Large intestine (tissue), 3 donors: ENCODE measurements around the gene CD58. TPM values are rescaled to one million over a fixed set of nuclear protein-coding genes. Genes with fewer than 3 reads are reported as not detected.

Experiments used
- DNase-seq, 2 donors: peaks; one replicate each; pipeline versions ENCODE4 v3.0.0 to v3.0.0-alpha.2; 2013
- H3K27ac ChIP-seq: one replicate; pipeline ENCODE4 v1.5.1; 2013; ENCODE audit warnings: low read length
- H3K27me3 ChIP-seq: 2 replicates; pipeline ENCODE4 v1.6.1; 2013; ENCODE audit warnings: low read length; ENCODE audit not compliant: control insufficient read depth, insufficient read depth
- H3K36me3 ChIP-seq: 2 replicates; pipeline ENCODE4 v1.6.1; 2013; ENCODE audit warnings: low read length; ENCODE audit not compliant: control insufficient read depth, insufficient read depth
- H3K4me1 ChIP-seq: one replicate; pipeline ENCODE4 v1.6.1; 2013; ENCODE audit warnings: low read length; ENCODE audit not compliant: control insufficient read depth, insufficient read depth
- H3K4me3 ChIP-seq: one replicate; pipeline ENCODE4 v1.5.1; 2013; ENCODE audit warnings: low read length
- H3K9me3 ChIP-seq: one replicate; pipeline ENCODE4 v1.6.1; 2013; ENCODE audit warnings: mild to moderate bottlenecking, low read depth, low read length, moderate library complexity; ENCODE audit not compliant: control insufficient read depth
- WGBS: methylation state at CpG from one replicate; pipeline ENCODE4 v1.1.5; 2013; ENCODE audit warnings: low lambda C conversion rate; ENCODE audit not compliant: insufficient coverage; 5-methylcytosine and 5-hydroxymethylcytosine counted together
- polyA plus RNA-seq: library from polyadenylated mRNA; unstranded; fragments of 120-200 nt; gene quantifications from one replicate; pipeline ENCODE4 v1.2.1, GENCODE V29; 2013

CD58 gene
- polyA plus RNA-seq, 1 donor = 28.6 TPM

DNA sequence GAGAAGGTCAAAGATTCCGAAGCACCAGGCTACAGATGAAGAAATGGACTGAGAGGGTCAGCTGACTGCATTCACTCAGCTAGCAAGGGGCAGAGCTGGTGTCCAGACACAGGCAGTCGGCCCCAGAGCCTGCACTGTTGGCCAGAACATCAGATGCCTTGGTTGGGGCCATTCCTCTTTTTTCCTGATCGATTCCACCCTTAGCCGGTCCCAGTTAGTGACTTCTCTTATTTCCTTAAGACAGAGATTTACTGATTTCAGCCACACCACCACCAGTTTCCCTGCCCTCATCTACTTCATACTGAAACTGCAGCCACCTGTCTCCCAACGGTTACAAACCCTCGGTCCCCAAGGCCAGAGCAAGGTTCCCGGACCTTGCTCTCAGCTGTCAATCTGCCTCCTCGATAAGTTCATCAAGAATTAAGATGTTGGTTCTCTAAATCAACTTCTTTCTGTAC, 11.5 kb downstream of the CD58 start:
- H3K27ac ChIP-seq = peak overlapping the region; percentile 19
- DNase-seq = peak in 1 of 2 donors; percentile 56
- 0% methylated on average over 1 of the region's 8 CpGs for WGBS
- peaks cover 7% of the 10 kb centered on the region for H3K4me1 ChIP-seq
- H3K4me3 ChIP-seq = no peak overlapping the region
- no peaks in the 10 kb centered on the region for H3K36me3 ChIP-seq
- H3K27me3 ChIP-seq = no peaks in the 10 kb centered on the region
- peaks cover 9% of the 10 kb centered on the region for H3K9me3 ChIP-seq

DNA sequence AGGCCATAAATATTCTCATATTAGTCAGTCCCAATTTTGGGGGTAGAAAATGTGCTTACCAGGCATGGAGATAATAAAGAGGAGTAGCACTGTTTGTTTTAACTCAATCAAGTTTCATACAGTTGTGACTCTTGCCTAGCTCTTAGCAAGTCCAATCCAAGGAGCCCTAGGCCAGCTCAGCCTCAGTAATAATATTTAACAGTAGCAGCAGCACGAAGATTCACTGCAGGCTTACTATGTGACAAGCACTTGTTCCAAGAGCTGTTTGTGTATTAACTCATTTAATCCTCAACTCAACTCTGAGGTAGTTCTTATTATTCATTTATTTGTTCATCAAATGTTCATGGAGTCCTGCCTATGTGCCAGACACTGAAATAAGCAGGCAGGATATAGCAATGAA, 12.3 kb downstream of the CD58 start:
- Histone ChIP-seq H3K36me3 (no peaks in the 10 kb centered on the region), H3K4me3 (no peak overlapping the region), H3K4me1 (peaks cover 7% of the 10 kb centered on the region), H3K9me3 (peaks cover 7% of the 10 kb centered on the region), H3K27ac (peak overlapping the region; percentile 19), H3K27me3 (no peaks in the 10 kb centered on the region)
- no peak for DNase-seq
- WGBS = no CpG with 5 or more reads among the region's 1 CpG

DNA sequence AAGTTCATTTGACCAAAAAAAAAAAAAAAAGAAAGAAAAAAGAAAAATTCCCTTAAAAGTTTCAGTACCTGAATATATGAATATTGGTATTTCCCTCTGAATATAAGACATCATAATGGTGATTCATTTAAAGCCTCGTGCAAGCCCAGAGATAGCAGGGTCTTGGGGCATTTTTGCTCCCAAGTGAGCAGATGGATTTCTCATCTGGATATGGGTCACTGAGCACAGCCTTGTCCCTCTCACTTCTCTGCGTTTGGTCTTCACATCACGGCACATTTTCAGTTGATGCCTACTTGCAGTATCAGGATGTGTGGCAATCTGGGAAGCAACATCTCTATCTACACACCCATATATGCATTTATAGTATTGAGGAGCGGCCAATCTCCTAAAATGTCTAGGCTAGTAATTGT, 12.7 kb downstream of the CD58 start:
- Histone ChIP-seq H3K27ac (no peak overlapping the region), H3K4me1 (peaks cover 7% of the 10 kb centered on the region), H3K27me3 (no peaks in the 10 kb centered on the region), H3K9me3 (peaks cover 3% of the 10 kb centered on the region), H3K36me3 (no peaks in the 10 kb centered on the region), H3K4me3 (no peak overlapping the region)
- no peak for DNase-seq
- no CpG with 5 or more reads among the region's 4 CpGs for WGBS

- 100% methylated on average over 1 of the region's 4 CpGs for WGBS
- Histone ChIP-seq H3K9me3 (no peaks in the 10 kb centered on the region), H3K4me1 (peaks cover 7% of the 10 kb centered on the region), H3K36me3 (no peaks in the 10 kb centered on the region), H3K27ac (no peak overlapping the region), H3K27me3 (no peaks in the 10 kb centered on the region), H3K4me3 (no peak overlapping the region)
- DNase-seq = no peak
Observed at GRCh38 chr1:116557323-116557878, 13.4 kb downstream of the CD58 start.

GRCh38 chr1:116556289-116557006, 14.4 kb downstream of the CD58 start:
- 80% methylated on average over 4 of the region's 6 CpGs for WGBS
- H3K27me3 ChIP-seq = no peaks in the 10 kb centered on the region
- no peak for DNase-seq
- no peak overlapping the region for H3K27ac ChIP-seq
- H3K4me1 ChIP-seq = peaks cover 7% of the 10 kb centered on the region
- no peak overlapping the region for H3K4me3 ChIP-seq
- no peaks in the 10 kb centered on the region for H3K36me3 ChIP-seq
- H3K9me3 ChIP-seq = no peaks in the 10 kb centered on the region

GRCh38 chr1:116554924-116555323, 15.9 kb downstream of the CD58 start:
- no peaks in the 10 kb centered on the region for H3K9me3 ChIP-seq

DNA sequence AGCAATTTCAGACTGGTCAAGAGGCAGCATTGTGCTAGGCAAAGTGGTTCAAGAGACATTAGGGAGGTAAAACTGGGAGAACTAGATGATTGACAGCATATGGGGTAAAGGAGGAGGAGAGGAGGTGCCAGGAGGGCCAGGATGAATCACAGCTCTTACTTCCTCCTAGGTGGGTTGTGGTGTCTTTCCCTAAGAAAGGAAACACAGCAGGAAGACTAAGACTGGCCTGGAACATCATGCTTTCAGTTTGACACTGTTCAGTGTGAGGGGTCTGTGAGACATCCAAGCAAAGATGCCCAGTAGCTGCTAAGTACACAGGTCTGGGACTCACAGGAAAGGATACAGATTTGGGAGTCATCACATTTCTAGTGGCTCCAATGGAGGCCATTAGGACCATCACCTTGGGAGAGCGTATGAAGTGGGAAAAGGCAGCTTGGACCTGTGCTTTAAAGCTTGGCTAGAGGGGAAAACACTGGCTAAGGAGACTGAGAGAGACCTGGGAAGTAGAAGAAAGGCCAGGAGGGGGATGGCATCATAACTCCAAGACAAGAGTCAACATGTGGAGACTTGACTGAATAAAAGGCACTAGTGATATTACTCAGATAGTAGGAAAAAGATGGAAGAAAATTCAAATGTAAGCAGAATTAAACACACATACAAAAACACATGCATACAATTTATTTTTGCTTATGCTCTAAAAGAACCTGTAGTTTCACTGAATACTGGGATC, 17.3 kb downstream of the CD58 start:
- Histone ChIP-seq H3K27ac (no peak overlapping the region), H3K4me1 (no peaks in the 10 kb centered on the region), H3K36me3 (no peaks in the 10 kb centered on the region), H3K9me3 (no peaks in the 10 kb centered on the region), H3K4me3 (no peak overlapping the region), H3K27me3 (no peaks in the 10 kb centered on the region)
- WGBS = no CpG with 5 or more reads among the region's 1 CpG
- no peak for DNase-seq

More at GRCh38 chr1:116554924-116555323, 15.9 kb downstream of the CD58 start:
- H3K4me3 ChIP-seq = no peak overlapping the region
- no peak overlapping the region for H3K27ac ChIP-seq
- no peaks in the 10 kb centered on the region for H3K27me3 ChIP-seq
- peaks cover 7% of the 10 kb centered on the region for H3K4me1 ChIP-seq
- no peaks in the 10 kb centered on the region for H3K36me3 ChIP-seq
- 100% methylated on average over 1 of the region's 2 CpGs for WGBS
- DNase-seq = no peak

DNA sequence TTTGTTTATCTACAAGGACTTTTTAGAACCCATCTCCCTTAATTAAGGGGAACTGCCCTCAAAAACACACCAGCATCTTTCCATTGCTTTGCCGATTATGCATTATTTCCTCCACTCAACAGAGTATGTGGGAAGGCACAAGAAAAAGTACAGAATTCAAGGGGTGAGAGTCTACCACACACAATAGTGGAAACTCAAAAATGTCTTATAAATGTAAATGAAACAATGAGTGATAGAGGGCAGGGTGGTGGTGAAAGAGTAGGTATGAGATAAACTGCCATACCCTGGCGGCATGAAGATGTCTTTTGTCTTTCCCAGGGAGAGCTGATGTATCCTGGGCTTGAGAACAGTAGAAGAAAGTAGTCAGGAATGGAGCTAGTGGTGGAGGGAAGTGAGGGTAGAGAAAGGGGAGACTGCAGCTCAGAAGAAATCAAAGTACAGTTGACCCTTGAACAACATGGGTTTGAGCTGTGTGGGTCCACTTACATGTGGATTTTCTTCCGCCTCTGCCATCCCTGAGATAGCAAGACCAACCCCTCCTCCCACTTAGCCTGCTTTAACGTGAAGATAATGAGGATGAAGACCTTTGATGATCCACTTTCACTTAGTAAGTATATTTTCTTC, 24.4 kb downstream of the CD58 start:
- 71% methylated on average over 1 of the region's 4 CpGs for WGBS
- peaks cover 15% of the 10 kb centered on the region for H3K36me3 ChIP-seq
- H3K27ac ChIP-seq = no peak overlapping the region
- no peaks in the 10 kb centered on the region for H3K27me3 ChIP-seq
- no peaks in the 10 kb centered on the region for H3K4me1 ChIP-seq
- DNase-seq = no peak
- H3K4me3 ChIP-seq = no peak overlapping the region
- no peaks in the 10 kb centered on the region for H3K9me3 ChIP-seq

DNA sequence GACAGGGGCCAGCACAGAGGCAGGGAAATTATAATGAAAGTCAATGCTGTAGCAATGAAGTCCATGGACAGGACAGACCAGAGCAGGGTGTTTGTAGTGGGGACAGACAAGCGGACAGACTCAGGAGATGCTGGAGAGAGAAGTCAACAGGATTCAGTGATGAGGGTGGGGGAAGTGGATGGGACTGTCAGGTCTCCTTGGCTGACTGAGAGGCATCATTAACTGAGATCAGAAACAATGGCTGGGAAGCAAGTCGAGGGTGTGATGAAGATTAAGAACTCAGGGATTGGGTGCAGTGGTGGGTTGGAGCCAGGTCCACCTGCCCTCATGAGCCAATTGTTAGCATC, 25.5 kb downstream of the CD58 start:
- Histone ChIP-seq H3K27ac (no peak overlapping the region), H3K27me3 (no peaks in the 10 kb centered on the region), H3K36me3 (peaks cover 15% of the 10 kb centered on the region), H3K9me3 (no peaks in the 10 kb centered on the region), H3K4me3 (no peak overlapping the region), H3K4me1 (no peaks in the 10 kb centered on the region)
- no peak for DNase-seq
- no CpG with 5 or more reads among the region's 2 CpGs for WGBS

DNA sequence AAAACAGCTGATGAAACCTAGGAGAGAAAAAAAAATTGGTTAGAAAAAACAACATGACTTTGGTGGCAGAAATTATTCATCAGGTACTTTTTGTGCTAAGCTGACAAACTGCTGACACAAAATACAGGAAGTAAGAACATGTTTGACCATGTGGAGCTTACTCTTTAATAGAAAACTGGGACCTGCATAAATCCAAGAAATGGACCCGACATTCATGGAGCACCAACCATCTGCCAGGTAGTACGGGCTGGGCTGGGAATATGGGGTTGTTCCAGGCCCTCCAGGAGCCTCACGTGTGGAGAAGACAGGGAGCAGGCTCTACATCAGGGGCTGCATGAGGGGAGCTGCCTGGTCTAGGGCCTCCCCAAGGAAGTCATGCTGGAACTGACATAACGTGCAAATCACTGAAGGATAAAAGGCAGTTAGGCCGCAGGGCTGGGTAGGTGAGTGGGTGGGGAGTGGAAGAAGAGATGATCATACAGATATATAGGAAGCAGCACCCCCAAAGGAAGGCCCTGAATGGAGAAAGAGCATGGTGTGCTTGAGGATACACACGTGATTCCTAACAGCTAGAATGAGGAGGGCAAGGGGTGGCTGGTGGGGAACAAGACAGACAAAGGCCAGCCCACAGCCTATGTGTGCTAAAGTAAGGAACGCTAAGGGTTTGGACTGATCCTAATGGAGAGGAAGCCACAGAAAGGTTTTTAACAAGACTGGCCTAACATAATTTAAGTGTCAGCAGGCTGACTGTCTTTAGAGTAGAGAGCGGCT, 26.1 kb downstream of the CD58 start:
- H3K4me3 ChIP-seq = no peak overlapping the region
- no peak for DNase-seq
- no peaks in the 10 kb centered on the region for H3K4me1 ChIP-seq
- peaks cover 15% of the 10 kb centered on the region for H3K36me3 ChIP-seq
- no peaks in the 10 kb centered on the region for H3K9me3 ChIP-seq
- H3K27me3 ChIP-seq = no peaks in the 10 kb centered on the region
- WGBS = 87% methylated on average over 3 of the region's 8 CpGs
- H3K27ac ChIP-seq = no peak overlapping the region
